BLaER1 treated with 17β-estradiol and CSF1 and Interleukin-3, amounts not matched to agents 10 nM and 100 nM (cell line): ENCODE measurements around the gene ADK.
"Not testable (repeated sequence)": the region's sequence is repeated elsewhere in the genome, so short reads cannot be mapped to it uniquely, and the experiment has no call there.

Experiments used
- H3K27ac ChIP-seq, 11 experiments: shearing (Covaris generic); formaldehyde crosslinking; 2 replicates each; pipeline ENCODE4 v1.8.1; 2022
- H3K27me3 ChIP-seq, 11 experiments: shearing (Covaris generic); formaldehyde crosslinking; 2 replicates each; pipeline ENCODE4 v1.8.1; 2022
- H3K36me3 ChIP-seq, 11 experiments: shearing (Covaris generic); formaldehyde crosslinking; 2 replicates each; pipeline ENCODE4 v1.8.1; 2022
- H3K4me1 ChIP-seq, 10 experiments: shearing (Covaris generic); formaldehyde crosslinking; 2 replicates each; pipeline ENCODE4 v1.8.1; 2022
- H3K4me2 ChIP-seq, 11 experiments: shearing (Covaris generic); formaldehyde crosslinking; 2 replicates each; pipeline ENCODE4 v1.8.1; 2022
- H3K4me3 ChIP-seq, 10 experiments: shearing (Covaris generic); formaldehyde crosslinking; 2 replicates each; pipeline ENCODE4 v1.8.1; 2022
- H3K9ac ChIP-seq, 11 experiments: shearing (Covaris generic); formaldehyde crosslinking; 2 replicates each; pipeline ENCODE4 v1.8.1; 2022
- H3K9me3 ChIP-seq, 11 experiments: shearing (Covaris generic); formaldehyde crosslinking; replicated peaks in 1 of 11; 2 replicates each; pipeline ENCODE4 v1.8.1; 2022
- H4K20me1 ChIP-seq, 11 experiments: shearing (Covaris generic); formaldehyde crosslinking; 2 replicates each; pipeline ENCODE4 v1.8.1; 2022
- Cebpa-rat ChIP-seq, 11 experiments: shearing (Covaris generic); IDR thresholded peaks; 2 replicates each; pipeline ENCODE4 v1.8.1; 2022

The ADK gene

GRCh38 chr10:74137992-74138391, 13.0 kb upstream of the ADK start:
- no peaks in the 10 kb centered on the region; a peak in 1 of 20 replicates for H3K4me1 ChIP-seq
- H3K27me3 ChIP-seq = no peaks in the 10 kb centered on the region
- no peak overlapping the region for H3K4me2 ChIP-seq
- no peak overlapping the region for H3K9ac ChIP-seq
- peaks cover 64 to 97% (median 72%) of the 10 kb centered on the region in 11 experiments for H3K36me3 ChIP-seq
- TF ChIP-seq Cebpa-rat (IDR thresholded peaks at IDR 0.05) = no peak
- H3K27ac ChIP-seq = no peak overlapping the region
- H4K20me1 ChIP-seq = peaks cover 20 to 65% (median 38%) of the 10 kb centered on the region in 11 experiments; a peak in 20 of 22 replicates
- H3K4me3 ChIP-seq = no peak overlapping the region
- H3K9me3 ChIP-seq = no peaks in the 10 kb centered on the region

- H3K9me3 ChIP-seq, H3K4me3 ChIP-seq, H3K27ac ChIP-seq, H3K27me3 ChIP-seq, H3K9ac ChIP-seq, H3K4me2 ChIP-seq, H3K4me1 ChIP-seq: not testable (repeated sequence)
- peaks cover 58 to 97% (median 70%) of the 10 kb centered on the region in 11 experiments for H3K36me3 ChIP-seq
- peaks cover 23 to 71% (median 44%) of the 10 kb centered on the region in 11 experiments; a peak in 20 of 22 replicates for H4K20me1 ChIP-seq
Observed at GRCh38 chr10:74138596-74138995, 12.4 kb upstream of the ADK start.

GRCh38 chr10:74139981-74140380, 11.0 kb upstream of the ADK start:
- Histone ChIP-seq H3K36me3 (peaks cover 48 to 97% (median 67%) of the 10 kb centered on the region in 11 experiments), H3K4me1 (peaks cover 0 to 3% (median 0%) of the 10 kb centered on the region in 10 experiments; a peak in 2 of 20 replicates), H3K9me3 (no peaks in the 10 kb centered on the region), H3K9ac (no peak overlapping the region; a peak in 1 of 22 replicates), H3K4me3 (no peak overlapping the region), H3K4me2 (no peak overlapping the region), H4K20me1 (peaks cover 26 to 73% (median 54%) of the 10 kb centered on the region in 11 experiments; a peak in 20 of 22 replicates), H3K27ac (no peak overlapping the region), H3K27me3 (no peaks in the 10 kb centered on the region)
- TF ChIP-seq Cebpa-rat (IDR thresholded peaks at IDR 0.05) = no peak

GRCh38 chr10:74140553-74140952, 10.5 kb upstream of the ADK start:
- H4K20me1 ChIP-seq = peaks cover 26 to 79% (median 60%) of the 10 kb centered on the region in 11 experiments; a peak in 20 of 22 replicates
- H3K9me3 ChIP-seq = no peaks in the 10 kb centered on the region
- H3K9ac ChIP-seq = no peak overlapping the region
- peaks cover 0 to 3% (median 0%) of the 10 kb centered on the region in 10 experiments; a peak in 2 of 20 replicates for H3K4me1 ChIP-seq
- no peak overlapping the region for H3K27ac ChIP-seq
- H3K4me3 ChIP-seq = no peak overlapping the region
- H3K4me2 ChIP-seq = no peak overlapping the region
- no peak for TF ChIP-seq Cebpa-rat (IDR thresholded peaks at IDR 0.05)
- no peaks in the 10 kb centered on the region for H3K27me3 ChIP-seq
- H3K36me3 ChIP-seq = peaks cover 45 to 97% (median 67%) of the 10 kb centered on the region in 11 experiments

- Histone ChIP-seq H3K27me3 (no peaks in the 10 kb centered on the region), H4K20me1 (peaks cover 18 to 91% (median 72%) of the 10 kb centered on the region in 11 experiments; a peak in 18 of 22 replicates), H3K9ac (no peak overlapping the region), H3K4me1 (peaks cover 15 to 44% (median 23%) of the 10 kb centered on the region in 10 experiments), H3K4me2 (no peak overlapping the region), H3K9me3 (no peaks in the 10 kb centered on the region), H3K4me3 (no peak overlapping the region), H3K27ac (no peak overlapping the region), H3K36me3 (peaks cover 22 to 85% (median 45%) of the 10 kb centered on the region in 11 experiments)
- no peak for TF ChIP-seq Cebpa-rat (IDR thresholded peaks at IDR 0.05)
Observed at GRCh38 chr10:74145133-74145532, 5.9 kb upstream of the ADK start.

GRCh38 chr10:74146980-74147379, 4.0 kb upstream of the ADK start:
- Histone ChIP-seq H3K4me2 (peak overlapping the region in 3 of 11 experiments; percentile 27 to 56 (median 27); a peak in 3 of 22 replicates), H4K20me1 (peaks cover 11 to 73% (median 54%) of the 10 kb centered on the region in 11 experiments; a peak in 18 of 22 replicates), H3K4me1 (peaks cover 16 to 45% (median 24%) of the 10 kb centered on the region in 10 experiments), H3K36me3 (peaks cover 19 to 70% (median 44%) of the 10 kb centered on the region in 11 experiments; a peak in 21 of 22 replicates)
- not testable (repeated sequence) for H3K27ac ChIP-seq, H3K9ac ChIP-seq, H3K27me3 ChIP-seq, H3K9me3 ChIP-seq, H3K4me3 ChIP-seq

GRCh38 chr10:74150204-74150989, 624 bp upstream of the ADK start, which contains the start of gene AP3M1:
Gene AP3M1, minus strand, starts transcription at chr10:74150828. Its CDS starts 12,449 bp downstream, at chr10:74138379.
- peaks cover 39 to 74% (median 52%) of the 10 kb centered on the region in 10 experiments for H3K4me1 ChIP-seq
- H3K4me2 ChIP-seq = peak within 1 kb of the TSS; percentile 88 to 98 (median 92)
- H3K4me3 ChIP-seq = peak within 1 kb of the TSS; percentile 88 to 98 (median 96)
- peaks cover 0 to 58% (median 26%) of the 10 kb centered on the region in 11 experiments; a peak in 13 of 22 replicates for H4K20me1 ChIP-seq
- no peaks in the 10 kb centered on the region for H3K27me3 ChIP-seq
- no peak for TF ChIP-seq Cebpa-rat (IDR thresholded peaks at IDR 0.05)
- H3K36me3 ChIP-seq = peaks cover 18 to 36% (median 29%) of the 10 kb centered on the region in 11 experiments; a peak in 21 of 22 replicates
- peak within 1 kb of the TSS; percentile 83 to 96 (median 92) for H3K9ac ChIP-seq
- H3K9me3 ChIP-seq = no peaks in the 10 kb centered on the region
- peak within 1 kb of the TSS; percentile 92 to 98 (median 94) for H3K27ac ChIP-seq

GRCh38 chr10:74151879-74152722, 1.1 kb downstream of the ADK start:
- TF ChIP-seq Cebpa-rat (IDR thresholded peaks at IDR 0.05) = no peak
- Histone ChIP-seq H3K27ac (peak overlapping the region; percentile 45 to 98 (median 94); a peak in 21 of 22 replicates), H3K4me1 (peaks cover 55 to 77% (median 68%) of the 10 kb centered on the region in 10 experiments)

More at GRCh38 chr10:74151879-74152722, 1.1 kb downstream of the ADK start:
- Histone ChIP-seq H4K20me1 (peaks cover 0 to 42% (median 12%) of the 10 kb centered on the region in 11 experiments; a peak in 9 of 22 replicates), H3K27me3 (no peaks in the 10 kb centered on the region), H3K9ac (peak overlapping the region; percentile 83 to 96 (median 92)), H3K4me2 (peak overlapping the region; percentile 77 to 98 (median 92)), H3K36me3 (peaks cover under 1 to 19% (median 15%) of the 10 kb centered on the region in 11 experiments; a peak in 18 of 22 replicates), H3K4me3 (peak overlapping the region; percentile 88 to 98 (median 96)), H3K9me3 (no peaks in the 10 kb centered on the region)
